Kidney capillary endothelial cell (primary cell): ENCODE data around the gene C19orf73.
"Not testable (repeated sequence)": the region's sequence is repeated elsewhere in the genome, so short reads cannot be mapped to it uniquely, and the experiment has no call there.

Experiments
- DNase-seq: peaks from one replicate; pipeline ENCODE4 v3.0.0-alpha.2; 2018; ENCODE audit warnings: low spot score

Gene C19orf73

DNA sequence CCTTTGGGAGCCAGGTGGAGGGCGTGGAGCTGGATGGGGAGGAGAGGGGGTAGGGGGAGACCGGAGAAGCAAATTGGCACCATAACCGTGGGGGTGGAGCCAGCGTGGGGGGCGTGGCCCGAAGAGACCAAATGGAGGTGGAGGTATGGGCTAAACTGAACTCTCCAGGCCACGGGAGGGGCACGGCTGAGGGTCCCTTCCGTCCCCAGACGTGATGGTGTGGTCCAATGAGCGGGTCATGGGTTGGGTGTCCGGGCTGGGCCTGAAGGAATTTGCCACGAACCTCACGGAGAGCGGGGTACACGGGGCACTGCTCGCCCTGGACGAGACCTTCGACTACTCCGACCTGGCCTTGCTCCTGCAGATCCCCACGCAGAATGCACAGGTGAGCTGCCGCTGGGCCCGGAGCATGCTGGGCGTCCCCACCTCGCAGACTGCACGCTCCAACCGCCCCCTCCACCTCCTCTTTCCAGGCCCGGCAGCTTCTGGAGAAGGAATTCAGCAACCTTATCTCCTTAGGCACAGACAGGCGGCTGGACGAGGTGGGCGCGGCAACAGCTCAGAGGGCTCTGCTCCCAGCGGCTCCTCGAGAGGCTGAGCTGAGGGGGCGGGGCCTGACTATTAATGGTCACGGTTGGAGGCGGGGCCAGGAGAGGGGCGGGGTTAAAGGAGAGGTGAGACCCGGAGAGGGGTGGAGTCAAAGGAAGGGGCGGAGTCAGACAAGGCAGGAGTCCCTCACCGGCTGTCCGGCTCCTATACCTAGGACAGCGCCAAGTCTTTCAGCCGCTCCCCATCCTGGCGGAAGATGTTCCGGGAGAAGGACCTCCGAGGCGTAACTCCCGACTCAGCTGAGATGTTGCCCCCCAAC, 30.1 kb upstream of the C19orf73 start:
- peak; percentile 84 for DNase-seq

DNA sequence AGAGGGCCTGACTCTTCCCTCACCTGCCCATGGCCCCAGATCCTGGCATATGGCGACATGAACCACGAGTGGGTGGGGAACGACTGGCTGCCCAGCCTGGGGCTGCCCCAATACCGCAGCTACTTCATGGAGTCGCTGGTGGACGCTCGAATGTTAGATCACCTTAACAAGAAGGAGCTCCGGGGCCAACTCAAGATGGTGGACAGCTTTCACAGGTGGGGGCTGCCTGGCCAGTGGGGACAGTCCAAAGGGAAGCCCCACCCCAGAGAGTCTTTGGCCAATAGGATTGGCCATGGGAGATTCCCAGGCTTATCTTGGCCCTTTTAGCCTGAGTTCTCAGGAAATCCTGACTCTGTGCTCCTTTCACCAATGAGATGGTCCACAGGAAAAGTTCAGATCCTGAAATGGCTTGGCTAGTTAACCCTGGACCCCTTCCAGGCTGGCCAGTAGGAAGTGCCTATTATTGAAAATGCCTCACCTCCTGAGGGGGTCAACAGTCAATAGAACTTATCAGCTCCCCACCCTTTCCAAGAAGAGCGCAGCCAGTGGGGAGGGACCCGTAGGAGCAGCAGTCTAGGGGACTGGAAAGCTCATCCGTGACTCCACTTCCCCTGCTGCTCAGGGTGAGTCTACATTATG, 29.2 kb upstream of the C19orf73 start:
- no peak for DNase-seq

DNA sequence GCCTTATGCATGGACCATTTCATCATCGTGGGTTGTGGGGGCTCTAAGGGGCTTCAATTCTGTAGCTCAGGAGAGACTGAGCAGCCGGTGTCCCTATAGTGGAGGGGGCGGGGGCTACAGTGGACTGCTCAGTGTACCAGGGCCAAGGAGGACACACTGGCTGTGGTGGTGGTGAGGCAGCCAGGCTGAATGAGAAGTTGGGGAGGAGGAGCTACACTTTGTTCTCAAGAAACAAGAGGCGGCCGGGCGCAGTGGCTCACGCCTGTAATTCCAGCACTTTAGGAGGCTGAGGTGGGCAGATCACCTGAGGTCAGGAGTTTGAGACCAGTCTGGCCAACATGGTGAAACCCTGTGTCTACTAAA, 27.4 kb upstream of the C19orf73 start:
- DNase-seq, result not testable (repeated sequence)

DNA sequence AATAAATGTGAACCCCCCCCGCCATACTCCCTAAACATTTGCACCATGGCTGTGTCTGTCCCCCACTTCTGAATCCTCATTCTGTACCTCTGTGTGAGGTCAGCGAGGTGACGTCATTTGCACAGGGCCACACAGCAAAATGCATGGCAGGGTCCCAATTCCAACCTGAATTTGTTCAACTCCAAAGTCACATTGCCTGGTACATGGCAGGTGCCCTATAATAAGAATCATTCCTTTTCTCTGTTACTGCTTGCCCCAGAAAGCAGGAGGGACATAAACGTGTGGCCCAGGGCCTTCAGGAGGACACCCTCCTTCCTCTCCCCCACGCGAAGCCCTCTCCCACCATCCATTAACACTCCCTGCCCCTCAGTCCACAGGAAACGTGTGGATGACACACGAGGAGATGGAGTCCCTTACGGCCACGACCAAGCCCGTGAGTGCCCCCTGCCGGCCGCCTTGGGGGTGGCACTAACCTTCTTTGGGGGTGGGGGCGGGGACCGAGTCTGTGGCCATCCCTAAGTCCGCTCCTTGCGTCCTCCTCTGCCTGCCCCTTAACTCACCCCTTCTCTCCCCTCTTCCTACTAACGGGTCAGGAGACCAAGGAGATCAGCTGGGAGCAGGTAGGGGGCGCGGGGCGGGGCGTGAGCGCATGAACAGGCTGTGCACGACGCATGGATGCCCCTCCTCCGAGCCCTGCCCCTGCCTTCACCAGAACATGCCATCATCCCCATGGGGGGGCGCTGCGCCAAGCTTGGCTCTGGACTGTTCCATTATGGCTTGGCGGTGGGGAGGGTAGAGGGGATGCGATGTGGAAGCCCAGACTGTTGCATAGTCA, 26.8 kb upstream of the C19orf73 start:
- peak; percentile 78 for DNase-seq

DNA sequence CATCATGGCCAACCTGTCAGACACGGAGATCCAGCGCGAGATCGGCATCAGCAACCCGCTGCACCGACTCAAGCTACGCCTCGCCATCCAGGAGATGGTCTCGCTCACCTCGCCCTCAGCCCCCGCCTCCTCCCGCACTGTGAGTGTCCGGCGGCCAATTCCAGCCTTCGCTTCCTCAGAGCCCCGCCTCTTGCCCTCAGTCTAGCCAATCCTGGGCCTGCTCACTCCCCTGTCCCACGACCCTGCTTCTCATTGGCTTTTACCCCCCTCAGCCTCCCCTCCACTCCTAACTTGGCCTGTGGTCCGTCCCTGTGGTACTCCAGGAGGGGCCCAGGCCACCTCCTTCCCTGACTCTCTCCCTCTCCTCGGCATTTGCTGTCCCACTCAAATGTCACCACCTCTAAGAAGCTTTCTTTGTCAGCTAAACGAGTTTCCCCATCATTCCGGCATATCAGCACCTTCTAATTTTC, 24.0 kb upstream of the C19orf73 start:
- peak; percentile 83 for DNase-seq

DNA sequence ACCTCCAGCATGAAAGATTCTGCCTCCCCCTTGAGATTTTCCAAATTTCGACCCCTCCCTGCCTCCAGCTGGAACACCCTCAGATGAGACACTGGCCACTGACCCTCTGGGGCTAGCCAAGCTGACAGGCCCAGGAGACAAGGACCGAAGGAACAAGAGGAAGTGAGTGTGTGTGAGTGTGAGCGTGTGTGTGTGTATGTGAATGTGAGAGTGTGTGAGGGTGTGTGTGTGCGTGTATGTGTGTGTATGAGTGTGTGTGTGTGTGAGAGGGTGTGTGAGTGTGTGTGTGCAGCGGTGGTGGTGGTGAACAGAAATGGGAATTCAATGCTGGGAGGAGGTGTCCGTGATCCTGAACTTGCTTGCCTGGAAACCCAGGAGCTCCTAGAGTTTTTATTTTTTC, 22.4 kb upstream of the C19orf73 start:
- no peak for DNase-seq

DNA sequence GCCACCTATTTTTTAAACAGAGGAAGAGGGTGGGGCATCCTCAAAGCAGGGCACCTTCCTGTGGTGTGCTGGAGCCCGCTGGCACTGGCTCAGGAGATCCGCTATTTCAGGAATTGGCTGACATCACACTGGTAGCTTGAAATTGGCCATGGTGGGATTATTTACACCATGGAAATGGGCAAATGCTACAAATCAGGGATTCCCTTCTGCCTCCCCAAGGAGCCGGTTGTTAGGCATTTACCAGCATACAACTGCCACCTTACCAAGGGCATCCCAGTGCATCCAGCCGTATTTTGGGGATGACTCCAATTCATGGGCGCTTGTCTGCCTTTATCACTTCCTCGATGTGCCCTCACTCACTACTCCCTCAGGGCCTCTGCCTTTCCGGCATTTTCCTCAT, 22.0 kb upstream of the C19orf73 start:
- no peak for DNase-seq

DNA sequence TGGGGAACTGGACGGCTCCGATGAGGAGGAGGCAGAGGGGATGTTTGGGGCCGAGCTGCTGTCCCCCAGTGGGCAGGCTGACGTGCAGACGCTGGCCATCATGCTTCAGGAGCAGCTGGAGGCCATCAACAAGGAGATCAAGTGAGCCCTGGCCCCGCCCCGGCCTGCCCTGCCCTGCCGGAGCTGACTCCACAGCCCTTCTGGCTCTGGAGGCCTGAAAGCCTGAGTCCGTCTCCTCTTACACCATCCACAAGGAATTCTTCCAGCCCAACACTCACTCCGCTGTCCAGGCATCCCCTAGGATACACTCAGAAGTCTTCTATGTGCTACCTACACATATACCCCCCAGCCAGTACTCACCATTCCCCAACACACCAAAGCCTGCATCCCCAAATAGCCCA, 17.8 kb upstream of the C19orf73 start:
- no peak for DNase-seq

DNA sequence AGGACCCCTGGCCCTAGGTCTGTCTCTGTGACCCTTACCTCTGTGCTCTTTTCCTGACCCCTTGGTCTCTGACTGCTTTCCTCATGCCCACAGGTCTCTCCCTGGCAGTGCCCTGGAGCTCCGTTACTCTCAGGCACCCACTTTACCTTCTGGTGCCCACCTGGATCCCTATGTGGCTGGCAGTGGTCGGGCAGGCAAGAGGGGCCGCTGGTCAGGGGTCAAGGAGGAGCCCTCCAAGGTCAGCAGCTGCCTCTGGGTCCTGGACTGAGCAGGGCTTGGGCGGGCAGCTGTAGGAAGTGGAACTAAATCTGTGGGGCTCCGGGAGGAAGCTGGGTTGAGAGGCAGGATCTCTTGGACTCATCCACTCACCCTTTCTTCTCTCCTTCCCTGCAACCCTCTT, 16.7 kb upstream of the C19orf73 start:
- DNase-seq, result no peak

DNA sequence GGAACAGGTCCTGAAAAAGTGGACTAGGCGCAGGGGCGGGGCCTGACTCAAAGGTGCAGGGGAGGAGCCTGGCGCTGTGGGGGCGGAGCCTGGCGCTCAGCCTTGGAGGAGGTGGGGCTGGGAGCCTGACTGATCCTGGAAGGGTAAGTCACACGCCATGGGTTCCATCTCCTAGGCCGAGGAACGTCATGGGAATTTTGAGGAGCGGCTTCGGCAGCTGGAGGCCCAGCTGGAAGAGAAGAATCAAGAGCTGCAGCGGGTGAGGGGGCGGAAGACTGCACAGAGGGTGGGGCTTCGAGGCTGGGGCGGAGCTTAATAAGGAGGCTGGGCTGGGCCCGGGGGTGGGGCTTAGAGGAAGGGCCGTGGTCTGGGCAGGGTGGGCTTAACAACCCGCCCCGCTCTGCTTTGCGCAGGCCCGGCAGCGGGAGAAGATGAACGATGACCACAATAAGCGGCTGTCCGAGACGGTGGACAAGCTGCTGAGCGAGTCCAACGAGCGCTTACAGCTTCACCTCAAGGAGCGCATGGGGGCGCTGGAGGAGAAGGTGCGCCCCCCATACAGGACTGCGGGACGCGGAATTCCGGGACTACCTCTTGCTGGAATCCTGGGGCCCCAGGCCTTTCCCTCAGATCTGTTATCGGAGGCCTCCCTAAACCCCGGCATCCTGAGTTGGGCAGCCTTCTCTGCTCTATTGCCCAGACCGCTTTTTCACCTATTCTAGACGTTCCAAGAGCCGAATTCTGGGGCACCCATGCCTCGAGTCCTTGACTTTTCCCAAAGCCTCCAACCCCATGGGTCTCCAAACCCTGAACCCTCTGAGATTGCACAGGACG, 14.9 kb upstream of the C19orf73 start:
- DNase-seq, result no peak

DNA sequence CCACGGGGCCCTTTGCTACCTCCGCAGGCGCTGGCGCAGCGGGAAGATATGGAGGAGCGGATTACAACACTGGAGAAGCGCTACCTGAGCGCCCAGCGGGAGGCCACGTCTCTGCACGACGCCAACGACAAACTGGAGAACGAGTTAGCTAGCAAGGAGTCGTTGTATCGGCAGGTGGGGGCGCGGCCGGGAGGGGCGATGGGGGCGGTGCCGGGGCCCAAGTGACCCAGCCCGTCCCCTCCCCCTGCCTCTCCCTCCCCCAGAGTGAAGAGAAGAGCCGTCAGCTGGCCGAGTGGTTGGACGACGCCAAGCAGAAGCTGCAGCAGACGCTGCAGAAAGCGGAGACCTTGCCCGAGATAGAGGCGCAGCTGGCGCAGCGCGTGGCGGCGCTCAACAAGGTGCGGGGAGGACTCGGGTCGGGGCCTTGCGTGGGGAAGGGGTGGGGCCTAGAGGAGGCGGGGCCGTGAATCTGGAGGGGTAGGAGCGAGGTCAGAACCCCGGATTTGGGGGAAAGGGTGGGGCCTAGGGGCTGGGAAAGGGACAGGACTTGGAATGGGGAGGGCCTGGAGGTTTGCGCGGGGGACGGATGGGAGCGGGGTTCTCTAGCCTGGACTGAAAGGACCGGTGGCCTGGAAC, 14.1 kb upstream of the C19orf73 start:
- DNase-seq, result no peak

DNA sequence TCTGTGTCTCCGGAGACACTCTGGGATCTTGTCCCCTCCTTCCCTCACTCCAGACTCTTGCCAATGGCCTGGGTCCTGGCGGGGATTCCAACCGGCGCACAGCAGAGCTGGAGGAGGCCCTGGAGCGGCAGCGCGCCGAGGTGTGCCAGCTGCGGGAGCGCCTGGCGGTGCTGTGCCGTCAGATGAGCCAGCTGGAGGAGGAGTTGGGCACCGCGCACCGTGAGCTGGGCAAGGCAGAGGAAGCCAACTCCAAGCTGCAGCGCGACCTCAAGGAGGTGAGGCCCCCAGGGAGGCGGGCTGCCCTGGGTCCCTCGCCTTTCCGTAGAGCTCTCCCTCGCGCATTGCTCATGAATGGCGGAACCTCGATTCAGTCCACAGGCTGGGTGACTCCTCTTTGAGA, 11.4 kb upstream of the C19orf73 start:
- no peak for DNase-seq

DNA sequence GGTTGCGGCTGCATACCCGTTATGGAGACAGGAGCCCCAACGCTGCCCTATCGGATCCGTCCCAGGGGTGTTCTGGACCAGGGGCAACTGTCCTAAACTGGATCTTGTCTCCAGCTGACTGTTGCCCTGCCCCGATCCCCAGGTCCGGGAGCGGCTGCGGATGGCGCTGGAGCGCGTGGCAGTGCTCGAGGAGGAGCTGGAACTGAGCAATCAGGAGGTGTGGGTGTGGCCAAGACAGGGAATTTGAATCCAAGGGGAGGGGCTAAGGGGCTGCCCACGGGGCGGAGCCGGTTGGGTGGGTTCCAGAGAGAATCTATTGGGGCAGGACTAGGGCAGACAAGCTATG, 10.3 kb upstream of the C19orf73 start:
- no peak for DNase-seq

DNA sequence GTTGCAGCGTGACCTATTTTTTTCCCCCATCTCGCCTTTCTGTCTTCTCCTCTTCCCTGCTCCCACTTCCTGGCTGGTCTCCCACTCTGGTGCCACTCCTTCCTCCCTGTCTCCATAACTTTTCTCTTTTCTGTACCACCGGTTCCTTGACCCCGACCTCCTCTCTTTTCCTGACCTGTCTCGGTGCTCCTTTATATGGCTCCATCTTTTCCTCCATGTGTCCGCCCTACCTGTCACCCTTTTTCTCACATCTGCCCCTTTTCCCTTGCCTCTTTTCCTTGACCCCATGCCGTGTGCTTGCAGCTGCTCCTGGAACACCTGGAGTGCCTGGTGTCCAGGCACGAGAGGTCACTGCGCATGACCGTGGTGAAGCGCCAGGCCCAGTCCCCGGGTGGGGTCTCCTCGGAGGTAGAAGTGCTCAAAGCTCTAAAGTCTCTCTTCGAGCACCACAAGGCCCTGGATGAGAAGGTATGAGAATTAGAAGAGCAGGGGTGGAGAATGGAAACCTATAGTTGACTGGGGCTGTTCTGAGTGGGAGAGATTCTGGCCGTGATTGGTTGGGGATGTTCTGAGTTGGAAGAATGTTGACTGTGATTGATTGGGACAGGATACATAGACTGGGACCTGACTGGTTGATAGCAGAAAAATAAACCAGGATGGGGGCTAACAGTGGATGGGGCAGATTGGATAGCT, 9.7 kb upstream of the C19orf73 start:
- DNase-seq, result no peak

DNA sequence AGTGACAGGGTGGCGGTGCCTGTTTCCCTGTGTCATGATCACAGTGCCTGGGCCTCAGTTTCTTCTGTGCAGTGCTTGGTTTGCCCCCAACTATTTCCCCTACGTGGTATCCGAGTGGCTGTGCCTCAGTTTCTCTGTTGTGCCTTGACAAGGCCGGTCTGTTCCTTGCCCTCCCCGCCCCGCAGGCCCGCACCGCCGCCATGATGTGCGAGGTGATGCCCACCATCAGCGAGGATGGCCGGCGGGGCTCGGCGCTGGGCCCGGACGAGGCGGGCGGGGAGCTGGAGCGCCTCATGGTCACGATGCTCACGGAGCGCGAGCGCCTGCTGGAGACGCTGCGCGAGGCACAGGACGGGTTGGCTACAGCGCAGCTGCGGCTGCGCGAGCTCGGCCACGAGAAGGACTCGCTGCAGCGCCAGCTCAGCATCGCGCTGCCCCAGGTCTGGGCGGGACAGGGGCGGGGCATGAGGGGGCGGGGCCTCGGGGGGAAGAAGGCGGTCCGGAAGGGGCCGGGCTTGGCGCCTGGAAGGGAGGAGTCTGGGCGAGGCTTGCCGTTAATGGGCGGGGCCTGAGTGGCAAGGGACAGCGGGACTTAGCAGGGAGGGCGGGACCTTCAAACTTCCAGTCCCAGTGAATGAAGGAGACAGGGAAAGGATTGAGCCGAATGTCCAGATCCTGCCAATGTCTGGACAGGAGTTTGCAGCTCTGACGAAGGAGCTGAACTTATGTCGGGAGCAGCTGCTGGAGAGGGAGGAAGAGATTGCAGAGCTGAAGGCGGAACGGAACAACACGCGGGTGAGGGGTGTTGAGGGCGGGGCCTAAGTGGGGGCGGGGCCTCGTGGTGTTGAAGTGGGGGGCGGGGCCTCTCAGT, 9.0 kb upstream of the C19orf73 start:
- peak; percentile 95 for DNase-seq

DNA sequence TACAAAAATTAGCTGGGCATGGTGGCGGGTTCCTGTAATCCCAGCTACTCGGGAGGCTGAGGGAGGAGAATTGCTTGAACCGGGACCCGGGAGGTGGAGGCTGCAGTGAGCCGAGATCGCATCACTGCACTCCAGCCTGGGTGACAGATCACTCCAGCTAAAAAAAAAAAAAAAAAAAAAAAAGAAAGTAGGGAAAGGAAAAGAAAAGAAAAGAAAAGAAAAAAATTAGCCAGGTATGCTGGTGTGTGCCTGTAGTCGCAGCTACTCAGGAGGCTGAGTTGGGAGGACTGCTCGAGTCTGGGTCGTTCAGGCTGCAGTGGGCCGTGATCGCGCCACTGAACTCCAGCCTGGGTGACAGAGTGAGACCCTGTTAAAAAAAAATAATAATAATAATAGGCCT, 8.3 kb upstream of the C19orf73 start:
- not testable (repeated sequence) for DNase-seq

DNA sequence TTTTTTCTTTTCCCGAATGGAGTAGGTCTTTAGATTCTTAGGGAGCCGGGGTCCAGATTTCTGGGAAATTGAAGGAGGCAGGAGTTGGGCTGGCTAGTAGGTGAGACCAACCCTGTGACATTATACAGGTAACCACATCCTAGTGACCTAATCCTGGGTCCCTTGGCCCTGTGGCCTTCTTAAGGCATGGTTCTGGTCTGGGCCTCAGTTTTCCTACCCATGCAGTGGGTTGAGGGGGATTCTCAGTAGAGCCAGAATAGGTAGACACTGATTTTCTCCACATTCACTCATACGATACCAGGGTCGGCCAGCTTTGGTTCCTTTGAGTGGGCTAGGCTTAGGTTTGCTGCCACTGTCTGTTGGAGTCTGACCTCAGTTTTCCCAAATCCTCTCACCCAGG, 7.6 kb upstream of the C19orf73 start:
- DNase-seq, result no peak

DNA sequence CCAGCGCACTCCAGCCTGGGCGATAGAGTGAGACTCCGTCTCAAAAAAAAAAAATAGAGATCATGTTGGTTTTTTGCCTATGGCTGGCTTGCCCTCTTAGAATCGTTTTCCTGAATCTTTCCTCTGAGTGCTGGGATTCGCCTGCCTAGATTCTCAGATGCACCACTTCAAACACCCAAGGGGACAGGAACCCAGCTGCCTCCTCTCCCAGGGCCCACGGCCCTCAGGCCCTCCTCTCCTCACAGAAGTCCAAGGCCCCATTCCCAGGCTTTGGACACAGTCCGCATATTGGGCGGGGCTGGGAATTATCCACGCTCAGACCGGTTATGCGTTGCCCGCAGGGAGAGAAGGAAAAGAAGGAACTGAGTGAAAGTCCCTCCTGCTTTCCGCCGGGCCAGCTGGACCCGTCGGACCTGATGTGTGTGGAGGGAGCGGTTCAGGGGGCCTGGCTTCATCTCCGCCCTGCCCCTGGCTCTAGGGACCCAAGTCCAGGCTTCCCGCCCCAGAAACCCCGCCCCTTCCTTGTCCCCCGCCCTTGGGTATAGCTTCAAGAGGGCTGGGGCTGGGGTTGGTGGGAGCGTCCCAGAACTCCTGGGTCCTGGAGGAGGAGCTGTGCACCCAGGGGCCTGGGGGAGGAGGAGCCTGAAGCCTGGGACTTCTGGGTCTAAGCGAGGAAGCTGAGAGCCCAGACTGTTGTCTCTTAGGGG, 6.2 kb upstream of the C19orf73 start:
- DNase-seq, result no peak

DNA sequence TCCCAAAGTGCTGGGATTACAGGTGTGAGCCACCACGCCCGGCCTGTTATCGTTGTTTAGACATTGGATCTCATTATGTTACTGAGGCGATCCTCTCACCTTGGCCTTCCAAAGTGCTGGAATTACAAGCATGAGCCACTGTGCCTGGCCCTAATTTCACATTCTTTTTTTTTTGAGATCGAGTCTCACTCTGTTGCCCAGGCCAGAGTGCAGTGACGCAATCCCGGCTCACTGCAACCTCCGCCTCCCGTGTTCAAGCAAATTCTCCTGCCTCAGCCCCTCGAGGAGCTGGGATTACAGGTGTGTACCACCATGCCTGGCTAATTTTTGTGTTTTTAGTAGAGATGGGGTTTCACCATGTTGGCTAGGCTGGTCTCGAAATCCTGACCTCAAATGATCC, 4.3 kb upstream of the C19orf73 start:
- DNase-seq, result not testable (repeated sequence)
